Breast epithelium (tissue), 4 donors: ENCODE measurements around the gene SEC23IP. TPM values are rescaled to one million over a fixed set of nuclear protein-coding genes. Genes with fewer than 3 reads are reported as not detected.

Source experiments
- DNase-seq, 2 donors: peaks; one replicate each; pipeline ENCODE4 v3.0.0-alpha.2; 2019; ENCODE audit warnings: low spot score in 2 of 2
- H3K27ac ChIP-seq, 2 donors: fragments of 200-600 bp; sonication (generic) in 1 of 2; one replicate each; pipeline ENCODE4 v1.5.1; 2016 to 2019; ENCODE audit warnings: mild to moderate bottlenecking in 1 of 2
- H3K27me3 ChIP-seq, 2 donors: fragments of 200-600 bp; sonication (generic) in 1 of 2; one replicate each; pipeline versions ENCODE4 v1.5.1 to v1.6.0; 2017 to 2019; ENCODE audit warnings: control low read depth in 1 of 2, mild to moderate bottlenecking in 1 of 2
- H3K36me3 ChIP-seq: fragments of 200-600 bp; one replicate; pipeline ENCODE4 v1.5.1; 2019
- H3K4me1 ChIP-seq, 2 donors: fragments of 200-600 bp; sonication (generic); one replicate each; pipeline ENCODE4 v1.5.1; 2016 to 2019; ENCODE audit warnings: control low read depth in 1 of 2
- H3K4me3 ChIP-seq, 3 donors: fragments of 200-600 bp; sonication (generic); 1 replicate in 2 of 3; 2 replicates in 1 of 3; pipeline ENCODE4 v1.5.1; 2016 to 2019; ENCODE audit warnings: mild to moderate bottlenecking in 3 of 3, moderate library complexity in 2 of 3
- H3K9me3 ChIP-seq, 2 donors: fragments of 200-600 bp; sonication (generic) in 1 of 2; one replicate each; pipeline ENCODE4 v1.5.1; 2016 to 2019; ENCODE audit warnings: control low read depth in 1 of 2
- POLR2A ChIP-seq: fragments of 450-650 bp; IDR thresholded peaks from one replicate; pipeline ENCODE4 v1.6.1; 2016; ENCODE audit warnings: antibody characterized with exemption, mild to moderate bottlenecking, moderate library complexity
- POLR2AphosphoS5 ChIP-seq, 3 donors: sonication (generic); formaldehyde crosslinking; IDR thresholded peaks; one replicate each; pipeline ENCODE4 v1.6.1; 2017; ENCODE audit warnings: antibody characterized with exemption in 3 of 3
- intact Hi-C: fragments of 100-400 bp; cut with DNase I; formaldehyde crosslinking; loops from one replicate; pipeline ENCODE4 v1.15.1; 2023; ENCODE audit warnings: low total_unique reads
- total RNA-seq, 3 donors: library from RNA; depleted of rRNA; stranded (reverse); fragments of >200 nt; gene quantifications; one replicate each; pipeline ENCODE4 v1.1.0, GENCODE V29; 2016
- TF ChIP-seq, protein P1 (sequence below), 3 donors: fragments of 450-650 bp; IDR thresholded peaks; one replicate each; pipeline ENCODE4 v1.5.1; 2016 to 2017; ENCODE audit warnings: antibody characterized with exemption in 3 of 3, mild to moderate bottlenecking in 3 of 3, moderate library complexity in 3 of 3

Gene SEC23IP
- total RNA-seq, 3 donors from 2014 or later: 19.9 to 35.0 (median 25.9) TPM

DNA sequence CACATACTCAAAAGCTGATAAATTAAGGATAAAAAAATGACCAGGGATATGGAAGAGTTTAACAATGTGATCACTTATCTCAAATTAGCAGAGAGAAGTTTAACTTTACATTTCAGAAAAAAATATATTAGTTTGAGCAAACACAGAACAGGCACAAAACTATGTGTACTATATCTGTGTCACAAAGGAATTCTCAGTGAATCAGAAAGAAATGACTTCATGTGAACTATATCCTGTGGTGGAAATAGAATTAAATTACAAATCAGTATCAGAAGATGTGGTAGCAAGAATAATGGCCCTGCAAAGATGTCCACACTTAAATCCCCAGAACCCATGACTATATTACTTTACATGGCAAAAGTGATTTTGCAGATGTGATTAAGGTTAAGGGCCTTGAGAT, 70.3 kb downstream of the SEC23IP start:
- TF ChIP-seq POLR2A: no peak
- no peak for TF ChIP-seq POLR2AphosphoS5 (IDR thresholded peaks at IDR 0.05)
- TF ChIP-seq, protein P1, sequence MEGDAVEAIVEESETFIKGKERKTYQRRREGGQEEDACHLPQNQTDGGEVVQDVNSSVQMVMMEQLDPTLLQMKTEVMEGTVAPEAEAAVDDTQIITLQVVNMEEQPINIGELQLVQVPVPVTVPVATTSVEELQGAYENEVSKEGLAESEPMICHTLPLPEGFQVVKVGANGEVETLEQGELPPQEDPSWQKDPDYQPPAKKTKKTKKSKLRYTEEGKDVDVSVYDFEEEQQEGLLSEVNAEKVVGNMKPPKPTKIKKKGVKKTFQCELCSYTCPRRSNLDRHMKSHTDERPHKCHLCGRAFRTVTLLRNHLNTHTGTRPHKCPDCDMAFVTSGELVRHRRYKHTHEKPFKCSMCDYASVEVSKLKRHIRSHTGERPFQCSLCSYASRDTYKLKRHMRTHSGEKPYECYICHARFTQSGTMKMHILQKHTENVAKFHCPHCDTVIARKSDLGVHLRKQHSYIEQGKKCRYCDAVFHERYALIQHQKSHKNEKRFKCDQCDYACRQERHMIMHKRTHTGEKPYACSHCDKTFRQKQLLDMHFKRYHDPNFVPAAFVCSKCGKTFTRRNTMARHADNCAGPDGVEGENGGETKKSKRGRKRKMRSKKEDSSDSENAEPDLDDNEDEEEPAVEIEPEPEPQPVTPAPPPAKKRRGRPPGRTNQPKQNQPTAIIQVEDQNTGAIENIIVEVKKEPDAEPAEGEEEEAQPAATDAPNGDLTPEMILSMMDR (IDR thresholded peaks at IDR 0.05): no peak
- intact Hi-C loops: no loop called here
- H3K27ac ChIP-seq: no peak overlapping the region
- no peaks in the 10 kb centered on the region for H3K4me1 ChIP-seq
- H3K4me3 ChIP-seq: no peak overlapping the region
- H3K9me3 ChIP-seq: peaks cover 8 to 16% of the 10 kb centered on the region in 2 donors
- DNase-seq: no peak
- H3K36me3 ChIP-seq: no peaks in the 10 kb centered on the region
- no peaks in the 10 kb centered on the region for H3K27me3 ChIP-seq

DNA sequence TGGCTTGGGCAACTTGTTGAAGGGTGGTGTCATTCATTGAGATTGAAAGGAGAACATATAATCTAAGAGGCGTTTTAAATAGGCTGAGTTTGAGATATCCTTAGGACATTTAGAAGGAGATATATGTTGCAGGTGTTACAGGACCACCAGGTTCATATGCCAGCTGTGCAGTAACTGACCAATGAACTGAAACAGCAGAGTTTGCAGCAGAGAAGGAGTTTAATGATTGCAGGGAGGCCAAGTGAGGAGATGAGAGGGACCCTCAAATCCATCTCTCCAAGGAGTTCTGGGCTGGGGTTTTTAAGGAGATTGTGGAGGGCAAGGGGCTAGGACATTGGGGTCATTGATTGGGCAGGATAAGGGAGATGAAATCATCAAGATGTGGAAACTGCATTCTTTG, 74.5 kb downstream of the SEC23IP start:
- H3K27ac ChIP-seq: no peak overlapping the region
- H3K36me3 ChIP-seq: no peaks in the 10 kb centered on the region
- TF ChIP-seq POLR2A (no peak), POLR2AphosphoS5 (IDR thresholded peaks at IDR 0.05) (no peak)
- TF ChIP-seq, protein P1 (IDR thresholded peaks at IDR 0.05): no peak
- no peak for DNase-seq
- intact Hi-C loops: no loop called here
- H3K4me1 ChIP-seq: no peaks in the 10 kb centered on the region
- peaks cover 8 to 16% of the 10 kb centered on the region in 2 donors for H3K9me3 ChIP-seq
- no peaks in the 10 kb centered on the region for H3K27me3 ChIP-seq
- no peak overlapping the region for H3K4me3 ChIP-seq

DNA sequence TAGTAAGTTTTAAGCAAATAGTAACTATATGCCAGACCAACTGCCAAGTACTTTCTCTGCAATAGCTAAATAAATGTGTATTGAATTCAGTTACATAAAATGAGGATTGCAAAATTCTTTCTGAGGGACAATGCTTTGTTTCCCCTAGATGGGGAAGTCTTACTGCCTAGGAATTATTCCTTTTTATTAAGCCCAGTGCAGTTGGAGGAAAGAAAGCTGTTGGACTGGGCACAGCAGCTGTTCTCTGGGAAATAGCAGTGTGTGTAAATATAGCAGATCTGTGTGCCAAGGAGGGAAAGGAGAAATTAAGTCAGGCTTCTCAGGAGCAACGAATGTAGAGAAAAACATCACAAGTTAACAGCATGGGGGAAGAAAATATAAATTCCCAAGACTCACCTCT, 77.1 kb downstream of the SEC23IP start:
- Histone ChIP-seq H3K27ac (no peak overlapping the region), H3K4me1 (no peaks in the 10 kb centered on the region), H3K36me3 (no peaks in the 10 kb centered on the region), H3K4me3 (no peak overlapping the region), H3K27me3 (no peaks in the 10 kb centered on the region), H3K9me3 (peaks cover 8 to 16% of the 10 kb centered on the region in 2 donors)
- TF ChIP-seq POLR2A (no peak), POLR2AphosphoS5 (IDR thresholded peaks at IDR 0.05) (no peak)
- TF ChIP-seq, protein P1 (IDR thresholded peaks at IDR 0.05): no peak
- intact Hi-C loops: no loop called here
- DNase-seq: no peak

DNA sequence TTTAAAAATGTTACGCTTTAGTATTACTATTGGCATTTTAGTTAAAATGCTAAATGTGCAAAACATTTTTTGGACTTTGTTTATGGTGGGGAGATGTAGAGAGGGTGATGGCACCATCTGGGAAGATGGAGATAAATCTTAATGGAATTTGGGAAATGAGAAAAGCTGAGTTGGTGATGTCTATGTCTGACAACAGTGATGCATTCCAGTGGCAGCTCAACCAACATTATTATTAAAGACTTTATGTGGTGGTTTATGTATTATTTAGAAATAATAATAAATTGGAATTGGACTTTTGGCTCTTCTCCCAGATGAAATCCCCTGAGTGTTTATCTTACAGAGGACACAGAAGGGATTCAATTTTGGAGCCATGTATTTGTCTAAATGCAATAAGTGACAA, 77.6 kb downstream of the SEC23IP start:
- no peaks in the 10 kb centered on the region for H3K4me1 ChIP-seq
- H3K36me3 ChIP-seq: no peaks in the 10 kb centered on the region
- no peak for DNase-seq
- intact Hi-C loops: no loop called here
- H3K9me3 ChIP-seq: peaks cover 8 to 16% of the 10 kb centered on the region in 2 donors
- no peaks in the 10 kb centered on the region for H3K27me3 ChIP-seq
- no peak overlapping the region for H3K4me3 ChIP-seq
- no peak overlapping the region for H3K27ac ChIP-seq
- TF ChIP-seq, protein P1 (IDR thresholded peaks at IDR 0.05): no peak
- TF ChIP-seq POLR2AphosphoS5 (IDR thresholded peaks at IDR 0.05) (no peak), POLR2A (no peak)

DNA sequence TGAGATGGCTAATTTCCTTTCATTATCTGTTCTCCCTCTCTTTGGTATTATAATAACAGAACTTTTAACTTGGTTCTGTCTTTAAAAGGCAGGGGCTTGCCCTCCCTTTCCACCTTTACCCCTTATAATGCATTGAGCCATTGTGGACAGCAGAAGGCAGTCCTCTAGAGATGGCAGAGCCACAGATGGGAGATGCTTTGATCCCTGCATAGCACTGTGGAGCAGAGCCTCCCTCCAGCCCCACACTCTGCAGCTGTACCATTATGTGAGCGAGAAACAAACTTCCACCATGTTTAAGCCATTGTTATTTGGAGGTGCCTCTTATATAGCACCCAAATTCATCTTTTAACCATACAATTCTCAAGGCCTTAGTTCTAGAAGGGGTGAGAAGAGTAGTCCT, 78.4 kb downstream of the SEC23IP start:
- TF ChIP-seq, protein P1 (IDR thresholded peaks at IDR 0.05): no peak
- TF ChIP-seq POLR2AphosphoS5 (IDR thresholded peaks at IDR 0.05) (no peak), POLR2A (no peak)
- DNase-seq: no peak
- intact Hi-C loops: no loop called here

More for the DNA sequence above, 78.4 kb downstream of the SEC23IP start:
- no peaks in the 10 kb centered on the region for H3K4me1 ChIP-seq
- H3K9me3 ChIP-seq: peaks cover 8 to 16% of the 10 kb centered on the region in 2 donors
- H3K27me3 ChIP-seq: no peaks in the 10 kb centered on the region
- no peak overlapping the region for H3K27ac ChIP-seq
- no peak overlapping the region for H3K4me3 ChIP-seq
- H3K36me3 ChIP-seq: no peaks in the 10 kb centered on the region
